NCI-H1417 (cell line): ENCODE data around the gene PCP4.
"Not testable (repeated sequence)": the region's sequence is repeated elsewhere in the genome, so short reads cannot be mapped to it uniquely, and the experiment has no call there.

Experiments used
- DNase-seq, 3 experiments: peaks; one replicate each; lab custom pipeline; 2025; lab: John Stamatoyannopoulos, UW

PCP4 gene

DNA sequence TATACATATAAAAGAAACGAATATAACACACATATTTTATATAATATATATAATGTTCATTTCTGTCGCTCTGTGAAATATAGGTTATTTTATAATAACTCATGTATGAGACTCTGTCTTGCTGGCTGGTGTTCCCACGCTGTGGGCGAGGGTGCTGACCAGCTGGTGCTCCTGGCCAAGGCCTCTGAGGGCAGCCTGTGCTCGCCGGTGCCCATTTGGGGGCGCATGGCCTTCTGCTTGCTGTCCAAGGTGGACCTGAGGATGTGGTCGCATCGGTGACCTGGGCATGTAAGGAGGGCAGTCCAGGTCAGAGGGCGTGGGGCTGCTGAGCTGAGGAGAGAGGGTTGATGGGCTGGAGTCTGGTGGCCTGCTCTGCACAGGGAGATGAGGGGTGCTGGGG, 1.1 kb upstream of the PCP4 start:
- DNase-seq = no peak

DNA sequence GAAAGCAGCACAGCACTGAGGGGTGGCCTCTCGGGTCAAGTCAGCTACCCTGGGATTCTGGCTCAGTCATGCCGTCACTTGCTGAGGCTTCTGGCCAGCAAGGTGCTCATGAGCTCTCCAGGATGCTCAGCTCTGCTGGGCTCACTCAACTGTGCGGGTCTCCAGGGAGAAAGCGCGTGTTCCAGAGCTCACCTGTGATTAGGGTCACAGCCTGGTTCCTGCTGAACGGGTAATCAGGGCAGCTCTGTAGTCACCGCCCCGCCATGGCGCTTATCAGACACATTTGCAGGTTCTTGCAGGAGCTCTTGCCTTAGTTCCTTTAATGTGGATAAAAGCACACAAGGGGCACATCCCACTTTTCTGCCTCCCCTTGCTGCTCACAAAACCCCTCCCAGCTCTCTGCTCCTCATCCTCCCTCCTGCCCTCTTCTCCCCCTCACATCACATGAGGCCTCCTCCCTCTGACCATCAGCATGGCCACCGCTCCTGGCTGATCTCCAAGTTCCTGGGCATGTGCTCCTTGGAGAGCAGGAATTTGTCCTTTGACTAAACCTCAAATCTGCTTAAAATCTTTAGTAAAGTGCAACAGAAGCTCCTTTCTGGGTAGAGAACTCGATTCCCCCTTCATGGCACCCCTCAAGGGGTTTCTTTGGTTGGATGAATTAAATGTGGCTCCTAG, 2.0 kb downstream of the PCP4 start:
- DNase-seq = no peak

DNA sequence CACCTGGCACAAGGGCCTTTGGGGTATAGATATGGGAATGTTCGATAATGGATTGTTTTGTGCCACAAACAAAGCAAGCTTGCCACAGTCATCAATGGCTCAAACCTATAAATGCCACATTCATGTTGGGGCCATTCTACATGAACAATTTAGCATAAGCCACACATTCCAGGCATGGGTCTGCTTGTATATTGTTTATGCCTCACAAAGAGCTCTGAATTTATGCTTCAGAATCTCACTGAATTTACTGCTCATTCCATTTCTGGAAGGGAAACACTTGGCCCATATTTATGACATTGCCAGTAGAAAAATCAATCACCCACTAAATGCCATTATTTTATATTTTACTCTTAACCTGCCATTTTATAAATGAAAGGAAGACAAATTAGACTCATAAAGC, 6.4 kb downstream of the PCP4 start:
- DNase-seq = no peak

DNA sequence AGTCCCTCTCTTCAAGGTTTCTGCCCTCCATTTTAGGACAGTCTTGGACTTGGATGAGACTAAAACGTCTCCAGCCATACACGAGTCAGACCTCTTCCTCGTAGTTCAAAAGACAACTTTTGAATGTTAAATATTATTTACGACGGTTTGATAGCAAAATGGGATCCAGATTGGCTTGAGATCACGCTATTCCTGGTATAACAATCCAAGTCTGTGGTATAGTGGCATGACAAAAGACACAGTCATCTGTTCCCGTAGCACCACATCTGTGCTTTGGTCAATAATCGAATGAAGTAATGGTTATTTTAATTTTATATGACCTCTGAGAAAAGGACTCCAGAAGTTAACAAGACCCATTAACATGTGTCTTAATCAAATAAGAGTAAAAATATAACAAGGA, 7.0 kb downstream of the PCP4 start:
- no peak for DNase-seq

DNA sequence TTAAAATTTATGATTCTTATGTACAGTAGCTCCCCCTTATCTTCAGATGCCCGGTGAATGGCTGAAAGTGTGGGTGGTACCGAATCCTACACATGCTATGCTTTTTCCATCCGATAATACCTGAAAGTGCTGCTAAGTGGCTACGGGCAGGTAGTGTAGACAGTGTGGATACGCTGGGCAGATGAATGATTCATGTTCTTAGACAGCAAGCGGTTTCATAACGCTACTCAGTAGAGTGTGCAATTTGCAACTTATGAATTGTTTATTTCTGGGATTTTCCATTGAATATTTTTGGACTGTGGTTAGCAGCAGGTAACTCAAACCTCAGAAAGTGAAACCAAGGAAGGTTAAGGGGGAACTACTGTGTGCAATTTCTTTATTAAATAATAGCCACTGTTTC, 7.5 kb downstream of the PCP4 start:
- DNase-seq = peak in 2 of 3 experiments; percentile 21 to 55

DNA sequence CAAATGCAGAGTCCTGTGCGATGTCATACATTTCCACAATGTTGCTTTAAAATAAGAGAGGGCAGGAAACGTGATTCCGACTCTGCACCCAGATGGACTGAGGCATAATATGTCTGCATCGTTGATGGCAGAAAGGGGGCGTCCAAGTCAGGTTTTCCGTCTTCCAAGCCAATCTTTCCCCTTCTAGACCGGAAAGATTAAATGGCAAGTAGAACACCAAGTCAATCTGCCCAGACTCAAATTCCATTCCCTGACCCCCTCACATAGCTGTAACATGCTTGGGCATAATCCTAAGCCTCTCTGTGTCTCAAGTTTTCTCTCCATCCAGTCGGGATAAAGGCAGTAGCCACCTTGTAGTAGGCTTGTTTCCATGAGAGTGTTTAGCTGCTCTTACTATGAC, 14.4 kb downstream of the PCP4 start:
- DNase-seq = no peak

DNA sequence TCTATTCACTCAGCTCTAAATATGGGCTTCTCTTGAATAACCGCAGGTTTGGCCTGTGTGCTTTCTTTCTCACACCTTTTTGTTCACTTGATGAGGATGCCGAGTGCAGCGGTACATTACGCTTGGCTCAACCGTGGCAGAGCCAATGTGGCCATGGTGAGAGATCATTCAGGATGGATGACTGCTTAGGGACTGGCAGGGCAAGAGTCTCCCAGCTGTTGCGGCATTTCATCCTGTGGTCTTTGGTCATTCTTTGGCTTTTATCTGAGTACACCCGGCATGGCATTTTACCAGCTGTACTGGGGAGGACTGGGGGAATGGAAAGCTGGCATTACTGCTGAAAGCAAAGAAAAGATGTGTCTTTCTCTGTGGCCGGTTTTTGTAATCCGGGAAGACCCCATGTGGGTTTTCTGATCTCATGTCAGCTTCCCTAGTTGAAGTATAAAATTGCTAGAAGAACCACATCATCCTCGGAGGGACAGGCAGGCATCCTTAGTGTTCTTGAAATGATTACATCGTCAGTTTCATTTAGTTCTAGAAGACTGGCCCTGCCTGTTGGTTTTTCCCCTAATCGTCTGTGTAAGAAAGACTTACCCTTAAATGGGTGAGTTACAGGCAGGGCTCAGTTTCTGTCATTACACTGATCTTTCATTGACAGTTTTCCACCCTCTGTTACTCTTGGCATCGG, 15.1 kb downstream of the PCP4 start:
- DNase-seq = no peak

DNA sequence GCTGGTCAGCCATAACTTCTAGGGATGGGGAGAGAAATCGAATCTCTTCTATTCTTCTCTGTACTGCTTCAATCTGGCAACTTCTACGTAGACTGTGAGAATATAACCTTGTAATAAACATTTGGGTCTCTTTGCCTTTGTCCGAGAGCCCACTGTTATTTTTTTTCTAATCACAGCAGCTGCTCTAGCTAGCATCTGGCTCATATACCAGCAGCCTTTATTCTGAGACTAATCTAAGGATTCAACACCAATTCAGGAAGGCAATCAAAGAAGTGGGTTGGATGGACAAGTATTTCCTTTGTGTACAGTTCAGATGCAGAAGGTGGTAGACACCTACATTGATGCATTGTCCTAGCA, 15.6 kb downstream of the PCP4 start:
- no peak for DNase-seq

DNA sequence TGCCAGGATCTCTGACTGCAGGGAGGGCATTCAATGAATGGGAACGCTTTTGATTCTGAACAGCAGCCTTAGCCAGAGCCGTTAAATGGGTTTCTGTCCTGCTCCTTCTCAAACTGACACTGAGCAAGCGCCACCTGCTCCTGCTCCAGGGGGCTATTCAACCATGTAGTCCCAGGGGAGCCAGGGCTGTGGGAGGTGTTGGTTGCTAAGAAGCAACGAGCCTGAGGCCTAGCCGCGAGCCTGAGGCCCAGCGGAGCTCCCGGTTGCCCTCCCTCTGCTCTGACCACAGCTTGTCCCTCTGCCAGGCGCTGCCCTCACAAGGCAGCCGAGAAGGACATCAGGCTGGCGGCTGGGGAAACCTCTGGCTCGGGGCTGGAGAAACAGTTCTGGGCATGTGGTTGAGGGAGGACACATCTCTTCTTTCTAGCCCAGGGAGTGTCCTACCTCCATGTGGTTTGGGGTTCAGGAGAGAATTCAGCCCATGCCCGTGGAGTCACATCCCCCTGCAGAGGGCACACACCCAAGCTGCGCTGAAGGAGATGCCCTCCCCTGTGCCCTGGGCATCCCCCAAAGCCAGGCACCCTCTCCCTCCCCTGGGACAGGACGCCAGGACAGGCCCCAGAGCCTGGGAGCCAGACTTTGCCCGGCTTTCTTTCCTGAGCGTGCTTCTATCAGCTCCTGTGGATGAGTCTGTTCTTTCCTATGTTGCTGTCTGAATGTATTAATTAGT, 18.0 kb downstream of the PCP4 start:
- DNase-seq = peak; percentile 88 to 97 (median 88)

DNA sequence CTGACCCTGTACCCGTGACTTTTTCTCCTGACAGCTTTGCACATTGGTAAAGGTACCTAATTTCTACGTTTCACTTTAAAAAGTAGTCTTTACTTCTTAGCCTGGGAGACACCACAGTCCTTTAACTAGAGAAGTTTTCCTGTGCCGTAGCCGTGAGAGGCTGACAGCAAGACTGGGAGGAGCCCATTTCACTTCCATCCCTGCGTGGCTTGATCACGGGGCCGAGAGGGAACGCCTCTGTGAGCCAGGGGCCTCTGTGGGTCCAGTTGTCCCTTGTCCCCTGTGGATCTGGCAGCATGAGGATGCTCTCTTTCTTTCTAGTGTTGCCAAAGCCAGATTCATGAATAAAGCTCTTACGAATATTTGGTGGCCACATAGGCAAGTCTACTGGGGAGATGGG, 21.6 kb downstream of the PCP4 start:
- no peak for DNase-seq

DNA sequence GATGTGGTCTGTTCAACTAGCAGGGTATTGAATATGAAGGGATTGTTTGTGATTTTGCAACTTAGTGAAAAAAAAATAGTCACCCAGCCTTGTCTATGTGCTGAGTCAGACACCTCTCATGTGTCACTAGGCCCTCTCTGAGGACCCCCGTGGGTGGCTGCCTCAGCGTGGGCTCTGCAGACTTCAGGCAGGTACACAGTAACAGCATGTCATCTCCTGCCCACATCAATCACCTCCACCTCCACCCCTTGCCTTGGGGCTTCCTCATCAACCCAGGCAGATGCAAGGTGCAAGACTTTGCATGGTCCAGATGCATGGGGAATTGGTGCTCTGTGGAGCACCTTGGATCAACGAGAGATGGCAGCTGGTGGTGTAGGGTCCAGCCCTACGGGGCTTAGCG, 23.9 kb downstream of the PCP4 start:
- DNase-seq = no peak

DNA sequence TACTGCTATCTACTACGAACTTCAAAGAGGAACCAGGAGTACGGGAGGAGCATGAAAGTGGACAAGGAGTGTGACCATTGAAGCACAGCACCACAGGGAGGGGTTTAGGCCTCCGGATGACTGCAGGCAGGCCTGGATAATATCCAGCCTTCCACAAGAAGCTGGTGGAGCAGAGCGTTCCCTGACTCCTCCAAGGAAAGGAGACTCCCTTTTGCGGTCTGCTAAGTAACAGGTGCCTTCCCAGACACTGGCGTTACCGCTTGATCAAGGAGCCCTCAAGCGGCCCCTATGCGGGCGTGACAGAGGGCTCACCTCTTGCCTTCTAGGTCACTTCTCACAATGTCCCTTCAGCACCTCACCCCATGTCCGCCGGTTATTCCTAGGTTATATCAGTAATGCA, 24.6 kb downstream of the PCP4 start:
- DNase-seq = not testable (repeated sequence)

DNA sequence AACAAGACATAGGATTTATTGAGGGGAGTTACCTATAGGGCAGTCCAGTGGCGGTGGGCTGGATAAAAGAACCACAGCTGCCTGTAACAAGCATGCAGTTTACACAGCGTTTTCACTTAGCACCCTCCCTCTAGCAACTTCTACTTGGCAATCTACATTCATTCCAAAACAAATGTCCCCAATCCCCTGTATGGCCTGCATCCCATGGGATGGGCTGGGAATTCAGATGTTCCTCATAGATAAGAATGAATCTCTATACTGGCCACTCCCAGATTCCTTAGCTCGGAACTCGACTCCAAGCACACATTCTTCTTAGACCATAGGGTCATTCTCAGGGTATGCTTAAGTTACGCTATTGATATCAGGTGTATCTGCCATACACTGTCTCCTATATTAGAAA, 33.3 kb downstream of the PCP4 start:
- DNase-seq = no peak

DNA sequence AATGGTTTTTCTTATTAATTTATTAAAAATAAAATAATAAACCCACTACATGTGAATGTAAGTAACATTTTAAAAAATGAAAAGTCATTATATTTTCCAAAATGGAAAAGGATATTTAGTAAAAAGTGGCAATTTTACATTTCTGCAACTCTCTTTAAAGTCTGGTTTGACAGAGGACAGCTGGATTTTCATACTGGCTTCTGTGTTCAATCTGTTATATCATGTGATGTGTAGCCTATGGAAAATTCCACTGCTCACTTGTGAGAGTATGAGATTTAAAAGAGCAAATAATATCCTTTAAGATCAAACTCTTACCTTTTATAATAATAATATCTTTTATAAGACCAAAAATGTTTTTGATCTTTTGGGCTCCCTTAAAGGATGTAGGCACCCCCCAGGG, 33.7 kb downstream of the PCP4 start:
- DNase-seq = no peak

DNA sequence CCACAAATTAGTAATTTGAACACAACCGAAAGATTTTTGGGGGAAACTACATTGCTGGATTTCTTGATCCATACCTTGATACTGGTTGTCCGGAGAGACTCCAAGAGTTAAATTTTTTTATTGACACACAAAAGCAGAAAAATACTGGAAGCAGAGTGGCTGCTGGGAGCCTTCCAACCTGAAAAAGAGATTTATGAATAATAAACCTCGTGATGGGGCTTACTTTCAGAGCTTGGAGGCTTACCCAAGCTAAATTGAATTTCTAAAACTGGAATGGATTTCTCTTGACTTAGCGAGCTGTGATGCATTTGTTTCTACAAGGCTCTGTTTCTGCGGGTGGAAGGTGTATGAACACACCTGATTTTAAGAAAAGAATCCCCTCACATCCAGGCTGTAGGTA, 35.7 kb downstream of the PCP4 start:
- DNase-seq = no peak

DNA sequence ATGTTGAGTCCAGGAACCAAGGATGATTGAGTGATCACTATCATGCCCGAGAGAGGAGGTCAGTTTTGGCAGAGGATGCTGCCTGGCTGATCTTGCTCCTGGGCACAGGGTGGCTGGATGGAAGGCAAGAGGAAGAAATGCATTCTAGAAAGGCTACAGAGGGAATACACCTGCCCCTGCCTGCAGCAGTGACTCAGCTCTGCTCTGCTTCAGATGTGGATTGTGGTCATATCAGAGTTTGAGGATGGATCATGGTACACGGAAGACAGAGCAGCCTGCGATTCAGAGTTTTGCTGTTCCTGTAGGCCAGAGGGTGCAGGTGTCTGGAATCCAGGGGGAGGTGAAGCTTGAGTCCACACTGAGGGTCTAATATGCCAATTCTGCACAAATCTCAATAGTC, 37.2 kb downstream of the PCP4 start:
- DNase-seq = no peak

DNA sequence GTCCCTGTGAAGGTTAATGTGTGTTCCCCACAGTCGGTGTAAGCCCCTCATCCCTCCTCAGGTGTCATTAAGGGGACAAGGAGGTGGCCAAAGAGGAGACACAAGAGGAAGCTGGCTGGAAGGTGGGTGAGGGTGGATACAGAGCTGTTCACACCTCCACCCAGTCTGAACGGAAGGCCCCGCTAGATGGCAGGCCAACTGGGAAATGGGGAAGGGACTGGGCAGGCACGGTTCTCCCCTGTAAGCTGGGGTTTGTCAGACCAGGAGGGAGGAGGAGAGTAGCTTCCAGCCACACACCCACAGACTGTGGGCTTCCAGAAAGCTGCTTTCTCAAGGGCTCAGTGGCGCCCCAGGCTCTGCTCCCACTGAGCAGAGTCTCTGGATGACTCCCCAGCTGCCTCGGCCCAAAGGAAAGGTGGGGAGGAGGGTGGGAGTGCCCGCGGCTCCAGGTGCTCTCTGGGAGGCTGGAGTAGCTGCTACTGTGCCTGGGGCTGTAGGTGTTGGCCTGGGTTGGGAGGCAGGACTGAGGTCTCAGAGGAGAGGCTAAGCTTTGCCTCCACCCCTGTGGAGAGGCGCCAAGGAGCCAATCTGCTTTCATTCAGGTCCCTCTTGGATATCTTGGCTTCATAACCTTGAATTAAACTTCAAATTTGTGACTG, 41.2 kb downstream of the PCP4 start:
- no peak for DNase-seq

DNA sequence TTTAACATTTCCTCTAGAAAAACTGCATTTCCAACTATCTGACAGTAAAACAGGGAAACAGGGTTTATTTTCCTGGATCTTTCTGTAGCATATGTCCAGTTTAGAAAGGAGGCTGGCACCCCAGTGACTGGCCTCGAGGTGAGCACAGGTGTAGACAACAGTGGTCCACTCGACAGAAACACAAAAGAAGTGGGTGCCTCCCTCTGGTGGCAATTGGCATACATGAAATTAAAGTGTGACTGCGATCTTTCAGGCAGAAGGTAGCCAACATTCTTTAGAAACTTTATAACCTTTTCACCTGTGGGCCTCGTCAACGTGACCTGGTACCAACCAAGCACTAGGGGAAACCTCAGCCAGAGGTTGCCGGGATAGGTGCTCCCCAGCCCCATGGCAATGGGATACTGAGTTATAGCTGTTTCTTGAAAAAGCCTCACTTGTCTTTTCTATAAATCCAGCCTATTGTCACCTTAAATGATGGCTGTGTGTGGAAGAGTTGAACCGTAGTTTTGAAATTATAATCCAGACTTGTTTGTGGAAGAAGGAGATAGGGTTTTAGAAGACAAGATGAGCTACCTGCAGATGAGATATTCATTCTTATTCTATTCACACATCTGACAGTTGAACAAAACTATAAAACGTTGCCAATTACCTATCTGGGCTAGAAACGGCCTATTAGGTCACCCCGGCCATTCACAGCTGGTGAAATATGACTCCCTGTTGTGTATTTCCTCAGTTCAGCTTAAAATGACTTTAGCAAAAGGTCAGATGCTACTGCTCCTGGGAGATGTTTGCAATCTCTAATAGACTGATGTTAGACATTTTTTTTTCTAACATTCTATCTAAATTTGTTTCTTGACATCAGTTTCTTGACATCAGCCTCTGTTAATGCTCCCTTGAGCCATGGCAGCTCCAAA, 44.3 kb downstream of the PCP4 start:
- peak; percentile 34 to 64 (median 39) for DNase-seq

DNA sequence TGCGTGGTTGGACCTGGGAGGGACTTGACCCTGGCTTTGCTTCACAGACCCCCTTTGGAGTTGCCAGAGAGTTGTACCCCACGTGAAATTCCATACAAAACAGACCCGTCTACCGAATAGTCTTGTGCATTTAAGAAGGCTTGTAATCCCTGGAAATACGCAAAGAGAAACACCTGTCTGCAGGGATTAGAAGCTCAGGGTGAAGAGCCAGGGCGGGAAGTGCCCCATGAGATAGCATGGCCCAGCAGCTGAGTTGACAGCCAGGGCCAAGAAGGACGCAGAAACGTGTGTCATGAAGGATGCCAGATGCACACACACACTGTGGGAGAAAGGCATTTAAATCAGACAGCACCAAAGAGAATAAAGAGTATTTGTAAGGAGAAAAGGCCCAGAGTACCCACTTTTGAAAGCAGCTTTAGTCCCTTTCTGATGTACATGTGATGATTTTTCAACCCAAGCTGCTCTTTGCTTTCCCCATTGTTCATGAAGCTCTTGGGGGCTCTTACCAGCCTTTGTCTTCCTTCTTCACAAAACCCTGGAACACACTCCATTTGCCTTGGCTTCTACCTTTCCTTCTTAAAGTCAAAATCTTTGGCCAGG, 46.6 kb downstream of the PCP4 start:
- DNase-seq = no peak

DNA sequence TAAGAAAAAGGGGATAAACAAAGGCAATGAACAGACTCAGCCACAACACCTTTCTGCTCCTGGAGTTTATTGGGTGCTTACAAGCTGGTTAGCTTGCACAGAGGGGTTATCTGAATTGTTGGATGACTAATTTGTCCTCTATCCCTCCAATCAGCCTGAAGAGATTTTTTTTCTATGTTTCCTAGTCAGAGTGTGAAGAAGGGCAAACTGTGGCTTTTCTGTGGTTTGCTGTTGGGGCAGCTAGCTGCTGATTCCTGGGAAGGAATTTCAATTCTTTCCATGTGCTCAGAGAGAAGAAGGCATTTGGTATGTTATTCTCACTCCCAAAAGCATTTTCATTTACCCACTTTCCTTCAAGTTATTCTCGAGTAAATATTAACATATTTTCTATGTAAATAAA, 48.6 kb downstream of the PCP4 start:
- DNase-seq = no peak

DNA sequence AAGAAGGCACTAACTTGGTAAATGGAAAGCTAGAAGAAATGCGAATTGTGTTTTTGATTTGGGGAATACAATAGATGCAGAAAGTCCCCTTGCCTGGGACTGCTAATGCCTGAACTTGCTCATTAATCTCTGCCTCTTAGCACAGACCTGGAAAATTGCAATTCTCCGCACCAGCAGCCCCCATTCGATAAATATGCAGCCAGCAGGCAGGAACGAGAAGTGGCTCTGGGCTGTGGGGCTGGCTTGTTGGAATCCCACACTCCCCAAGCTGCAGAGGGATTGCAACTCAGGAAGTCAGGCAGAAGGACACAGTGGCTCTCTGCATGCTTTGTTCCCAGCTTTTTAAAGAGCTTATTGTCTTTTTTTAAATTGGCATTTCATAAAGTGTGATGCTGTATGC, 51.3 kb downstream of the PCP4 start:
- no peak for DNase-seq
